GM23248 (cell line): ENCODE measurements around the gene FIP1L1.
"Not testable (repeated sequence)": the region's sequence is repeated elsewhere in the genome, so short reads cannot be mapped to it uniquely, and the experiment has no call there.

Experiments
- EZH2 ChIP-seq: fragments of 200-600 bp; sonication (generic); IDR thresholded peaks from 2 replicates; pipeline ENCODE4 v1.6.1; 2018; ENCODE audit warnings: antibody characterized with exemption, mild to moderate bottlenecking; ENCODE audit not compliant: insufficient read depth, poor library complexity, severe bottlenecking
- EZH2phosphoT487 ChIP-seq: fragments of 200-600 bp; sonication (generic); IDR thresholded peaks from 2 replicates; pipeline ENCODE4 v1.6.1; 2018; ENCODE audit warnings: antibody characterized with exemption, moderate library complexity, mild to moderate bottlenecking, low read depth; ENCODE audit not compliant: insufficient read depth

DNA sequence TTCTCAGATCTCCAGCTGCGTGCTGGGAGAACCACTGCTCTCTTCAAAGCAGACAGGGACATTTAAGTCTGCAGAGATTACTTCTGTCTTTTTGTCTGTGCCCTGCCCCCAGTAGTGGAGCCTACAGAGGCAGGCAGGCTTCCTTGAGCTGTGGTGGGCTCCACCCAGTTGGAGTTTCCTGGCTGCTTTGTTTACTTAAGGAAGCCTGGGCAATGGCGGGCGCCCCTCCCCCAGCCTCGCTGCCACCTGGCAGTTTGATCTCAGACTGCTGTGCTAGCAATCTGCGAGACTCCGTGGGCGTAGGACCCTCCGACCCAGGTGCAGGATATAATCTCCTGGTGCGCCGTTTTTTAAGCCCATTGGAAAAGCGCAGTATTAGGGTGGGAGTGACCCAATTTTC lies 32.0 kb downstream of the FIP1L1 start:
- TF ChIP-seq EZH2phosphoT487, EZH2: not testable (repeated sequence)
